ENCODE results near the gene AP2A2. TPM values are rescaled to one million over a fixed set of nuclear protein-coding genes. Genes with fewer than 3 reads are reported as not detected.
A peak's percentile ranks its signal among the peaks of the same experiment; 100 is the strongest.
"Not testable (repeated sequence)": the region's sequence is repeated elsewhere in the genome, so short reads cannot be mapped to it uniquely, and the experiment has no call there.

AP2A2 gene
- total RNA-seq, 4 donors from 2014 or later: 33.6 to 76.6 (median 46.4) TPM

- DNase-seq (ENCODE audit: low spot score in 2 of 2): no peak
- TF ChIP-seq CTCF (IDR thresholded peaks at IDR 0.05) (no peak), POLR2A (IDR thresholded peaks at IDR 0.05) (no peak)
- 92 to 94% methylated on average over 14 of the region's 14 CpGs for WGBS, 2 donors
Measured at GRCh38 chr11:1014276-1014675, 88.6 kb downstream of the AP2A2 start.

DNA sequence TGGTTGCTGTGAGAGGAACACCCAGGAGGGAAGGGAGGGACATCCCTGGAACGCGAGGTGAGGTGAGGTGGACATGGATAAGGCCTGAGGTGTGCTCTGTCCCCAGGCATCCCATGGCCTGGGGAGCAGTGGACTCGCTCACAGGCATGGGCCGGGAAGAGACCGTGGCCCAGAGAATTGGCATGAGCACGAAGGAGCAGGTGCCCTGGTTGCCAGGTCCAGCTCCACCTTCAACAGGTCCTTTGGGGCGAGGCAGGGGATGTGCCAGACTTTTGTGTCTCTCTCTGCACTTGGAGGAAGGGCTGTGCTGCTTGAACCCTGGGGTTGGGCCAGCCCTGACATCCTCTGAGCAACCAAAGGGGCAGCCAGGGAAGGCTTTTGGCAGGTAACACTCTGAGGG, 89.4 kb downstream of the AP2A2 start:
- TF ChIP-seq CTCF (IDR thresholded peaks at IDR 0.05) (no peak), POLR2A (IDR thresholded peaks at IDR 0.05) (no peak)
- 89 to 94% methylated on average over 2 to 7 of the region's 7 CpGs for WGBS, 2 donors
- no peak overlapping the region for H3K4me3 ChIP-seq (ENCODE audit: low read depth, poor library complexity, severe bottlenecking)
- no peak for DNase-seq (ENCODE audit: low spot score in 2 of 2)
- intact Hi-C loops (cut with DNase I; ENCODE audit: low total_unique reads): no loop called here

More at GRCh38 chr11:1014276-1014675, 88.6 kb downstream of the AP2A2 start:
- intact Hi-C loops (cut with DNase I; ENCODE audit: low total_unique reads): no loop called here
- no peak overlapping the region for H3K4me3 ChIP-seq (ENCODE audit: low read depth, poor library complexity, severe bottlenecking)

- 91 to 94% methylated on average over 20 of the region's 20 CpGs for WGBS, 2 donors
Measured at GRCh38 chr11:1015826-1016545, 90.3 kb downstream of the AP2A2 start.

GRCh38 chr11:1016610-1017126, 91.0 kb downstream of the AP2A2 start:
- WGBS, 2 donors: 65 to 67% methylated on average over 7 of the region's 7 CpGs
- DNase-seq (ENCODE audit: low spot score in 2 of 2): peak in 1 of 2 donors; percentile 23
- intact Hi-C loops (cut with DNase I; ENCODE audit: low total_unique reads); H3K4me3 ChIP-seq (ENCODE audit: low read depth, poor library complexity, severe bottlenecking): not testable (repeated sequence)

More at GRCh38 chr11:1015826-1016545, 90.3 kb downstream of the AP2A2 start:
- no peak overlapping the region for H3K4me3 ChIP-seq (ENCODE audit: low read depth, poor library complexity, severe bottlenecking)
- no peak for DNase-seq (ENCODE audit: low spot score in 2 of 2)
- intact Hi-C loops (cut with DNase I; ENCODE audit: low total_unique reads): no loop called here
- no peak for TF ChIP-seq CTCF (IDR thresholded peaks at IDR 0.05)
- no peak for TF ChIP-seq POLR2A (IDR thresholded peaks at IDR 0.05)

GRCh38 chr11:1017269-1018005, 91.8 kb downstream of the AP2A2 start:
- TF ChIP-seq CTCF (IDR thresholded peaks at IDR 0.05): no peak
- no peak for TF ChIP-seq POLR2A (IDR thresholded peaks at IDR 0.05)
- intact Hi-C loops (cut with DNase I; ENCODE audit: low total_unique reads): no loop called here
- H3K4me3 ChIP-seq (ENCODE audit: low read depth, poor library complexity, severe bottlenecking): no peak overlapping the region
- peak in 1 of 2 donors; percentile 34 for DNase-seq (ENCODE audit: low spot score in 2 of 2)
- WGBS, 2 donors: 79 to 81% methylated on average over 12 of the region's 12 CpGs

GRCh38 chr11:1018091-1018490, 92.4 kb downstream of the AP2A2 start:
- no peak for DNase-seq (ENCODE audit: low spot score in 2 of 2)
- H3K4me3 ChIP-seq (ENCODE audit: low read depth, poor library complexity, severe bottlenecking): no peak overlapping the region
- 79 to 82% methylated on average over 9 of the region's 9 CpGs for WGBS, 2 donors
- intact Hi-C loops (cut with DNase I; ENCODE audit: low total_unique reads): no loop called here
- TF ChIP-seq CTCF (IDR thresholded peaks at IDR 0.05) (no peak), POLR2A (IDR thresholded peaks at IDR 0.05) (no peak)

Measured in lower leg skin (tissue), 4 donors.